GM12864 (cell line): ENCODE results near the gene HSPB7.
A peak's percentile ranks its signal among the peaks of the same experiment; 100 is the strongest.
"Not testable (repeated sequence)": the region's sequence is repeated elsewhere in the genome, so short reads cannot be mapped to it uniquely, and the experiment has no call there.

Experiments
- DNase-seq: peaks from one replicate; pipeline ENCODE4 v3.0.0-alpha.2; 2011; ENCODE audit warnings: low read depth
- H3K4me3 ChIP-seq: 2 replicates; pipeline ENCODE4 v1.5.1; 2011; ENCODE audit warnings: mild to moderate bottlenecking, low read depth, low read length, control low read depth
- TF ChIP-seq, protein P1 (sequence below): IDR thresholded peaks from 2 replicates; pipeline ENCODE4 v1.5.1; 2011; ENCODE audit warnings: low read depth, mild to moderate bottlenecking, moderate library complexity, low read length, control low read depth, inconsistent platforms; ENCODE audit errors: missing control alignments

HSPB7 gene

DNA sequence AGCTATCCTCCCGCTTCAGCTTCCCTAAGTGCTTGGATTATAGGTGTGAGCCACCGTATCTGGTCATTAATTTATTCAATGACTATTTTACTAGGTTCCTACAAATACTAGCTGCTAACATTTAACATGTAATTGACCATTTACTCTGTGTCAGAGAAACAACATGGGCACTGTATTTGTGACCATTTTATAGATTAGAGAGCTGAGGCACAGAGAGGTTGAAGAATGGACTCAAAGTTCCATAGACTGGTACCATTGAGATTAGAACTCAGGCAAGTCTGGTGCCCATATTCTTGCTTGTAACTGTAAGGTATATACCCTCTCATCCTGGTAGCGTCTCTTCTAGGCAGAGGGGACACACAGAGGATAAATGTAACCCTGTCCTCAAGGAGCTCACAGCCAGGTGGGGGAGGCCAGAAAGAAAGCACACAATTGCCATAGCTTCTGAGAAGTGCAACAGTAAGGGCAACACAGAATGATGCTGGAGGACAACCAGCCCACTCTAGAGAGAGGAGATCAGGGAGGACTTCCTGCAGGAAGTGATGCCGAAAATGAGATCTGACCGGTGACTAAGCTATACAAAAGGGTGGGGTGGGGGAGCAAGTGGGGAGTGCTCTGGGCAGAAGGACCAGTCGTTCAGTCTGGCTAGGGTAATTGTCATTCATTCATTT, 10.0 kb downstream of the HSPB7 start:
- no peak for DNase-seq
- TF ChIP-seq, protein P1, sequence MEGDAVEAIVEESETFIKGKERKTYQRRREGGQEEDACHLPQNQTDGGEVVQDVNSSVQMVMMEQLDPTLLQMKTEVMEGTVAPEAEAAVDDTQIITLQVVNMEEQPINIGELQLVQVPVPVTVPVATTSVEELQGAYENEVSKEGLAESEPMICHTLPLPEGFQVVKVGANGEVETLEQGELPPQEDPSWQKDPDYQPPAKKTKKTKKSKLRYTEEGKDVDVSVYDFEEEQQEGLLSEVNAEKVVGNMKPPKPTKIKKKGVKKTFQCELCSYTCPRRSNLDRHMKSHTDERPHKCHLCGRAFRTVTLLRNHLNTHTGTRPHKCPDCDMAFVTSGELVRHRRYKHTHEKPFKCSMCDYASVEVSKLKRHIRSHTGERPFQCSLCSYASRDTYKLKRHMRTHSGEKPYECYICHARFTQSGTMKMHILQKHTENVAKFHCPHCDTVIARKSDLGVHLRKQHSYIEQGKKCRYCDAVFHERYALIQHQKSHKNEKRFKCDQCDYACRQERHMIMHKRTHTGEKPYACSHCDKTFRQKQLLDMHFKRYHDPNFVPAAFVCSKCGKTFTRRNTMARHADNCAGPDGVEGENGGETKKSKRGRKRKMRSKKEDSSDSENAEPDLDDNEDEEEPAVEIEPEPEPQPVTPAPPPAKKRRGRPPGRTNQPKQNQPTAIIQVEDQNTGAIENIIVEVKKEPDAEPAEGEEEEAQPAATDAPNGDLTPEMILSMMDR = no peak
- H3K4me3 ChIP-seq = no peak overlapping the region

- peak; percentile 39 for DNase-seq
- H3K4me3 ChIP-seq = no peak overlapping the region
- TF ChIP-seq, protein P1 = peak; percentile 35
Observed at GRCh38 chr1:16006552-16007485, 11.0 kb downstream of the HSPB7 start.

DNA sequence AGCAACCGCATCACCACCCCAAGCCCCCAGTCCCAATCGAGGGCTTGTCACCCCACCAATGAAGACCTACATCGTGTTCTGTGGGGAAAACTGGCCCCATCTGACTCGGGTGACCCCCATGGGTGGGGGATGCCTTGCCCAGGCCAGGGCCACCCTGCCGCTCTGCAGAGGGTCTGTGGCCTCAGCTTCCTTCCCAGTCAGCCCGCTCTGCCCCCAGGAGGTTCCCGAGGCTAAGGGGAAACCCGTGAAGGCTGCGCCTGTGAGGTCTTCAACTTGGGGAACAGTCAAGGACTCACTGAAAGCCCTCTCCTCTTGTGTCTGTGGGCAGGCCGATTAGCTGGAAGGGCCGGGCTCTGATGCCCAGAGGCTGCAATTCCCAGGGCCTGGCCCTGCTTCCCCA, 11.8 kb downstream of the HSPB7 start:
- DNase-seq = no peak
- no peak overlapping the region for H3K4me3 ChIP-seq
- TF ChIP-seq, protein P1 = no peak

GRCh38 chr1:16005597-16005996, 12.2 kb downstream of the HSPB7 start:
- no peak overlapping the region for H3K4me3 ChIP-seq
- TF ChIP-seq, protein P1 = no peak
- no peak for DNase-seq

DNA sequence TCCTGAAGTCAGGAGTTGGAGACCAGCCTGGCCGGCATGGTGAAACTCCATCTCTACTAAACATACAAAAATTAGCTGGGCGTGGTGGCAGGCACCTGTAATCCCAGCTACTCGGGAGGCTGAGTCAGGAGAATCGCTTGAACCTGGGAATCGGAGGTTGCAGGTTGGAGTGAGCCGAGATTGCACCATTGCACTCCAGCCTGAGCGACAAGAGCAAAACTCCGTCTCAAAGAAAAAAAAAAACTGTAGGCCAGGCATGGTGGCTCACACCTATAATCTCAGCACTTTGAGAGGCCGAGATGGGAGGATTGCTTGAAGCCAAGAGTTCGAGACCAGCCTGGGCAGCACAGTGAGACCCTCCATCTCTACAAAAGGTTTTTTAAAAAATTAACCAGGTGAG, 16.6 kb downstream of the HSPB7 start:
- H3K4me3 ChIP-seq, DNase-seq: not testable (repeated sequence)

DNA sequence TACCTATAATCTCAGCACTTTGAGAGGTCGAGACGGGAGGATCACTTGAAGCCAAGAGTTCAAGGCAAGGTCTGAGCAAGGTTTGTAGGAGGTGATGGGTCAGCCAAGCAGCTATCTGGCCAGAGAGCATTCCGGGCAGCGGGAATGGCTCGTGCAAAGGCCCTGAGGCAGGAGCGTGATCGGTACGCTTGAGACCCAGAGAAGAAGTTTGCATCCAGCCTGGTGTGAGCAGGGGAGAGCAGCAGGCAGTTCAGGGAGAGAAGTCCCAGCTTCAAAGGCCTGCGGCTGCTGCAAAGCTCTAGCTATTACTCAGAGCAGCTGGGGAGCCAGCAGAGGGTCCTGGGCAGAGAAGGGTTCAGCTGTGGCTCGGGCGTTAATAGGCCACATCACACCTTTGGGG, 18.9 kb downstream of the HSPB7 start:
- no peak overlapping the region for H3K4me3 ChIP-seq
- DNase-seq = no peak
- TF ChIP-seq, protein P1 = no peak

DNA sequence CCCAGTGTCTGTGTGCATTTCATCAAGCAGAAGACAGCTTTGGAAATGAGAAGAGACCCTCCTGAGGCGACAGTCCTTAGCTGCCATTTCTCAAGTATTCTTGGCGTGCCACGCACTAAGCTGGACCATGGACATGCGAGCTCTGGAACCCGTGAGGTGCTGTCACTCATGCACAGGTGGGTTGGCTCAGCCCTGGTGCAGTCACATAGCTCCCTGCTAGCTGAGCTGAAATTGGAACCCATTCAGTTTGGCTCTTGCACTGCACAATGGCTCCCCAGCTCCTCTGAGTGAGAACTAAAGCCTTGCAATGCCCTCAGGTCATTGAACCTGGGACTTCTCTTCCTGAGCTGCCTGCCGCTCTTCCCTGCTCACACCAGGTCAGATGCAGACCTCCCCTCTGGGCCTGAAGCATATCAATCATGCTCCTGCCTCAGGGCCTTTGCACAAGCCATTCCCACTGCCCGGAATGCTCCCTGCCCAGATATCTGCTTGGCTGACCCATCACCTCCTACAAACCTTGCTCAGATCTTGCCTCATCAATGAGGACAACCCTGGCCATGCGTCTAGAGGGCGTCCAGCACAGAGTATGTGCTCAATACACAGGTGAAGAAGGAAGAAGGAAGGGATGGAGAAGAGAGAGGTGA, 20.1 kb downstream of the HSPB7 start:
- DNase-seq = no peak
- H3K4me3 ChIP-seq = no peak overlapping the region
- TF ChIP-seq, protein P1 = no peak
